Endothelial cell of umbilical vein (primary cell): ENCODE measurements around the gene CACNB4. TPM values are rescaled to one million over a fixed set of nuclear protein-coding genes. Genes with fewer than 3 reads are reported as not detected.

Experiments used
- BruUV-seq: library from RNA; stranded (reverse); fragments of 400-500 nt; replicated peaks from 2 replicates; lab custom pipeline; 2021; lab: Mats Ljungman, UMichigan
- CTCF ChIA-PET: fragments of 300-600, 350-600 bp; sonication (Branson Sonifier 250); formaldehyde crosslinking; loops from one replicate; lab custom pipeline; 2021; ENCODE audit warnings: antibody characterized with exemption, inconsistent platforms; lab: Charles Lee
- POLR2A ChIA-PET: fragments of 300-600, 350-600 bp; sonication (Branson Sonifier 250); formaldehyde crosslinking; loops from one replicate; lab custom pipeline; 2021; ENCODE audit warnings: antibody characterized with exemption, inconsistent platforms; lab: Charles Lee
- DNase-seq: peaks from one replicate; pipeline ENCODE4 v3.0.0-alpha.2; 2011; ENCODE audit warnings: low read depth, low spot score
- FAIRE-seq: peaks from 2 replicates; lab custom pipeline; 2011; peaks lifted over from hg19 to GRCh38; lab: Jason Lieb, UNC
- H2AFZ ChIP-seq: 2 replicates; pipeline ENCODE4 v1.6.0; 2012; ENCODE audit warnings: low read depth, low read length, control low read depth, inconsistent platforms
- H3K27ac ChIP-seq: 2 replicates; pipeline ENCODE4 v1.5.1; 2011; ENCODE audit warnings: low read depth, mild to moderate bottlenecking, control low read depth, low read length, moderate library complexity; ENCODE audit not compliant: insufficient read depth
- H3K27me3 ChIP-seq, 2 experiments: 2 replicates each; pipeline versions ENCODE4 v1.6.0 to v1.6.1; 2011; ENCODE audit warnings: low read length in 2 of 2, mixed read lengths in 1 of 2; ENCODE audit not compliant: control insufficient read depth in 2 of 2, insufficient read depth in 2 of 2
- H3K36me3 ChIP-seq, 2 experiments: 2 replicates in 1 of 2; 3 replicates in 1 of 2; pipeline ENCODE4 v1.5.1; 2011; ENCODE audit warnings: low read length in 2 of 2, mild to moderate bottlenecking in 1 of 2, moderate library complexity in 1 of 2; ENCODE audit not compliant: control insufficient read depth in 2 of 2, insufficient read depth in 2 of 2; ENCODE audit errors: extremely low read depth in 1 of 2
- H3K4me1 ChIP-seq: 3 replicates; pipeline ENCODE4 v1.5.1; 2011; ENCODE audit warnings: mild to moderate bottlenecking, low read length; ENCODE audit not compliant: control insufficient read depth, insufficient read depth; ENCODE audit errors: extremely low read depth
- H3K4me2 ChIP-seq: 2 replicates; pipeline ENCODE4 v1.6.1; 2011; ENCODE audit warnings: low read length, control low read depth, mixed read lengths; ENCODE audit not compliant: insufficient read depth
- H3K4me3 ChIP-seq, 3 experiments: fragments of 200-600 bp in 1 of 3; sonication (generic), shearing (Covaris generic) in 1 of 3; replicated peaks in 1 of 3; 2 replicates each; pipeline ENCODE4 v1.5.1; 2011 to 2016; ENCODE audit warnings: control low read depth in 3 of 3, low read length in 3 of 3, mild to moderate bottlenecking in 2 of 3, inconsistent platforms in 1 of 3, low read depth in 1 of 3, moderate library complexity in 1 of 3; ENCODE audit not compliant: insufficient read depth in 1 of 3
- H3K79me2 ChIP-seq: 2 replicates; pipeline ENCODE4 v1.6.0; 2012; ENCODE audit warnings: low read length, inconsistent platforms; ENCODE audit not compliant: control insufficient read depth, insufficient read depth
- H3K9ac ChIP-seq: replicated peaks from 2 replicates; pipeline ENCODE3; 2011; ENCODE audit warnings: low read length, control low read depth; ENCODE audit not compliant: insufficient read depth; ENCODE audit errors: extremely low read depth
- H3K9me1 ChIP-seq: replicated peaks from 3 replicates; pipeline ENCODE4 v1.6.0; 2011; ENCODE audit warnings: mild to moderate bottlenecking, low read length; ENCODE audit not compliant: control insufficient read depth, insufficient read depth; ENCODE audit errors: extremely low read depth
- H3K9me3 ChIP-seq: replicated peaks from 2 replicates; pipeline ENCODE4 v1.5.1; 2012; ENCODE audit warnings: low read length, inconsistent platforms; ENCODE audit not compliant: control insufficient read depth, insufficient read depth
- H4K20me1 ChIP-seq: replicated peaks from 2 replicates; pipeline ENCODE3; 2011; ENCODE audit warnings: mild to moderate bottlenecking, low read length; ENCODE audit not compliant: control insufficient read depth, insufficient read depth; ENCODE audit errors: extremely low read depth
- EZH2 ChIP-seq: IDR thresholded peaks from 2 replicates; pipeline ENCODE4 v1.6.1; 2012; ENCODE audit warnings: borderline replicate concordance, low read depth, mild to moderate bottlenecking, moderate library complexity, low read length, inconsistent platforms; ENCODE audit not compliant: severe bottlenecking
- FOS ChIP-seq: IDR thresholded peaks from 2 replicates; pipeline ENCODE4 v1.6.1; 2011; ENCODE audit warnings: mild to moderate bottlenecking, low read length, moderate library complexity, borderline replicate concordance; ENCODE audit not compliant: insufficient read depth
- GATA2 ChIP-seq: IDR thresholded peaks from 2 replicates; pipeline ENCODE4 v1.7.0; 2011; ENCODE audit warnings: low read depth, mild to moderate bottlenecking, moderate library complexity, mixed read lengths, low read length; ENCODE audit not compliant: insufficient read length, insufficient read depth
- JUN ChIP-seq: IDR thresholded peaks from 2 replicates; pipeline ENCODE4 v1.6.1; 2011; ENCODE audit warnings: borderline replicate concordance, low read depth; ENCODE audit not compliant: insufficient read length, insufficient read depth
- MAX ChIP-seq: IDR thresholded peaks from 2 replicates; pipeline ENCODE4 v1.6.1; 2011; ENCODE audit not compliant: insufficient read depth, insufficient read length
- MYC ChIP-seq: IDR thresholded peaks from one replicate; pipeline ENCODE4 v1.6.1; 2011; ENCODE audit warnings: mild to moderate bottlenecking, low read depth, low read length
- POLR2A ChIP-seq: IDR thresholded peaks from 2 replicates; pipeline ENCODE4 v1.6.1; 2012; ENCODE audit warnings: low read depth, mild to moderate bottlenecking, control low read depth, low read length
- POLR2AphosphoS5 ChIP-seq: IDR thresholded peaks from 2 replicates; pipeline ENCODE4 v1.6.1; 2012; ENCODE audit warnings: low read depth, mild to moderate bottlenecking, control low read depth, low read length, moderate library complexity; ENCODE audit not compliant: insufficient read depth
- dilution Hi-C: fragments of 300-500 bp; cut with MboI; formaldehyde crosslinking; loops from one replicate; pipeline ENCODE4 v1.15.0; 2019; ENCODE audit warnings: low sequenced_read_pairs; ENCODE audit not compliant: extremely low pct_ligation_motif_present
- intact Hi-C: fragments of 100-400 bp; cut with micrococcal nuclease; formaldehyde crosslinking; loops from one replicate; pipeline ENCODE4 v1.10.0; 2022
- polyA plus RNA-seq, 4 experiments: library from polyadenylated mRNA; depleted of rRNA in 3 of 4; stranded (reverse) in 3 of 4; unstranded in 1 of 4; fragments of >200 nt; gene quantifications; 2 replicates each; pipeline versions ENCODE4 v1.2.1 to v1.2.3, GENCODE V29; 2011 to 2012; ENCODE audit warnings: missing spikeins in 1 of 4
- total RNA-seq: library from RNA; stranded (reverse); gene quantifications from 2 replicates; pipeline ENCODE4 v1.2.3, GENCODE V29; 2021
- TF ChIP-seq, protein P1 (sequence below), 2 donors: IDR thresholded peaks; 1 replicate in 1 of 2; 2 replicates in 1 of 2; pipeline ENCODE4 v1.5.1; 2011; ENCODE audit warnings: low read length in 2 of 2, mild to moderate bottlenecking in 2 of 2, moderate library complexity in 2 of 2, control low read depth in 1 of 2, inconsistent platforms in 1 of 2, low read depth in 1 of 2; ENCODE audit not compliant: insufficient read depth in 1 of 2; ENCODE audit errors: extremely low read depth in 1 of 2

CACNB4 gene
- total and polyA plus RNA-seq, 2 donors (not counting 3 experiments of a cell fraction or from before 2014, with no cell fraction given) = 0.23 to 0.58 TPM

DNA sequence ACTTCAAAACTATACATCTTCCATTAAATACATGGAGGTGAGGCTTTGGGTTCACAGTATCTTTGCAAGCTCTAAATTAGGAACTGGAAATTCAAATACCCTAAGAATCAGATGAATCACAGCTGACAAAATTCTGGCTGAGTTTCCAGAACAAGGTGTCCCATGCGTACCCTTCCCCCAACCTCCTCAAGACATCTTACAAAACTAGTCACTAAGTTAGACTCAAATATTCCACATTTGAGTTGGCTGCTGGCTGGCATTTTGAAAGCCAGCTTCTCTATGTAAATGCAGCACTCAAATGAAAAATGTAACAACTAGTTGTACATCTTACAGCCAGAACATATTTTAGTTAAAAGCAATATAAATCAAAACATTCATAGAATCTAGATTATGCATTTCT is 139.6 kb downstream of the CACNB4 start:
- TF ChIP-seq, protein P1, sequence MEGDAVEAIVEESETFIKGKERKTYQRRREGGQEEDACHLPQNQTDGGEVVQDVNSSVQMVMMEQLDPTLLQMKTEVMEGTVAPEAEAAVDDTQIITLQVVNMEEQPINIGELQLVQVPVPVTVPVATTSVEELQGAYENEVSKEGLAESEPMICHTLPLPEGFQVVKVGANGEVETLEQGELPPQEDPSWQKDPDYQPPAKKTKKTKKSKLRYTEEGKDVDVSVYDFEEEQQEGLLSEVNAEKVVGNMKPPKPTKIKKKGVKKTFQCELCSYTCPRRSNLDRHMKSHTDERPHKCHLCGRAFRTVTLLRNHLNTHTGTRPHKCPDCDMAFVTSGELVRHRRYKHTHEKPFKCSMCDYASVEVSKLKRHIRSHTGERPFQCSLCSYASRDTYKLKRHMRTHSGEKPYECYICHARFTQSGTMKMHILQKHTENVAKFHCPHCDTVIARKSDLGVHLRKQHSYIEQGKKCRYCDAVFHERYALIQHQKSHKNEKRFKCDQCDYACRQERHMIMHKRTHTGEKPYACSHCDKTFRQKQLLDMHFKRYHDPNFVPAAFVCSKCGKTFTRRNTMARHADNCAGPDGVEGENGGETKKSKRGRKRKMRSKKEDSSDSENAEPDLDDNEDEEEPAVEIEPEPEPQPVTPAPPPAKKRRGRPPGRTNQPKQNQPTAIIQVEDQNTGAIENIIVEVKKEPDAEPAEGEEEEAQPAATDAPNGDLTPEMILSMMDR (IDR thresholded peaks at IDR 0.05; ENCODE audit: extremely low read depth in 1 of 2, insufficient read depth in 1 of 2, low read depth in 1 of 2, low read length in 2 of 2) = no peak
- TF ChIP-seq MAX (no peak), MYC (no peak), POLR2A (no peak), FOS (no peak), EZH2 (no peak), POLR2AphosphoS5 (no peak), GATA2 (no peak), JUN (no peak)
- CTCF ChIA-PET = interaction anchor here (2.7 kb wide), 1 partner anchor 12 kb away, joined by 8 read pairs; no protein-coding TSS in a partner anchor
- no peaks in the 10 kb centered on the region for H4K20me1 ChIP-seq
- H3K4me3 ChIP-seq = no peak overlapping the region
- no TSS peak for BruUV-seq
- DNase-seq = no peak
- H3K27me3 ChIP-seq = peaks cover 0 to 6% of the 10 kb centered on the region in 2 experiments
- H3K9me3 ChIP-seq = no peaks in the 10 kb centered on the region
- POLR2A ChIA-PET = no interaction called here
- no peak overlapping the region for H2AFZ ChIP-seq
- no peaks in the 10 kb centered on the region for H3K36me3 ChIP-seq
- H3K4me1 ChIP-seq = no peaks in the 10 kb centered on the region
- no peak overlapping the region for H3K27ac ChIP-seq
- H3K4me2 ChIP-seq = no peak overlapping the region
- intact Hi-C loops = no loop called here
- H3K9me1 ChIP-seq = no peaks in the 10 kb centered on the region
- dilution Hi-C loops = no loop called here
- no peak for FAIRE-seq
- no peaks in the 10 kb centered on the region for H3K79me2 ChIP-seq
- H3K9ac ChIP-seq = no peak overlapping the region
